Measurements from ENCODE around the gene ANKS6. TPM values are rescaled to one million over a fixed set of nuclear protein-coding genes. Genes with fewer than 3 reads are reported as not detected.

The ANKS6 gene
- total RNA-seq (1 to 10 TPM; 4.6 to 7.9 (median 6.1) TPM), polyA plus RNA-seq (3.6 TPM)
- long read RNA-seq, donor 1, full-length matches to known transcripts: 1 of 17 reads
- long read RNA-seq, donor 1, partial matches to known transcripts: 7 of 17 reads
- long read RNA-seq, donor 1, other reads (novel, unspliced or antisense): 9 of 17 reads
- long read RNA-seq, donor 2, full-length matches to known transcripts: 1 of 8 reads
- long read RNA-seq, donor 2, partial matches to known transcripts: 2 of 8 reads
- long read RNA-seq, donor 2, other reads (novel, unspliced or antisense): 5 of 8 reads
- long read RNA-seq, donor 3, partial matches to known transcripts: 1 of 9 reads
- long read RNA-seq, donor 3, other reads (novel, unspliced or antisense): 8 of 9 reads
- long read RNA-seq, donor 4, partial matches to known transcripts: 3 of 7 reads
- long read RNA-seq, donor 4, other reads (novel, unspliced or antisense): 4 of 7 reads

DNA sequence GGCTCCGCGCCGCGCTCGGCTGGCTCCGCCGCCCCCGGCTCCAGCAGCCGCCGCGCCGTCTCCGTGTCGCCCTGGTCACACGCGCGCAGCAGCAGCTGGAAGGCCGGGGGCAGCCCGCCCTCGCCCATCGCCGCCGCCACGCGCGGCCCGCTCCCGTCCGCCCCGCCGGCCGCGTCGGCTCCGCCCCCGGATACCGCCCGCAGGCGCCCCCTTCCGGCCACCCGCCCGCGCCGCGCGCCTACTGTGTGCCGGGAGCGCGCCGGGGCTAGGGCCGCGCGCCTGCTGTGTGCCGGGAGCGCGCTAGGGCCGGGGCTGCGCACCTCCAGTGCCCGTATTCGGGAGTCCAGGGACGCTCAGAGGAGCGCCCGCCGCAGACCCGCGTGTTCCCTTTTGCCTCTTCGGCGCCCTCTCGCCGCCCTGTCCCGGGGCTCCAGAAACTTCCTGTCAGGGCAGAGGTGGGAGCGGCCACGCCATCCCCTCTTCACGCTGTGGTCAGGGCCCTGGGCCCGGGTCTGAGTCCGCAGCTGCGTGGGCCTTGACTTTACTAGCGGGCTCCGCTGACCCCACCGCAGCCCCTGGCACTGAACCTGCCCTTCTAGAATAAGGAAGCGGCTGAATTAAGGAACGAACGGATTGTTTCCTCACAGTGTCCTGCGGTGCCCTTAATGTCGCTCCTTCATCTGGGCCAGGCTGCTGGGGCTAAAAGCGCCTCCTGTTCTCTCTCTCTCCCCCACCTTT lies at the start of gene ANKS6:
ANKS6 (minus strand) TSS at position 192 of the 738 bp plus-strand sequence; CDS start at position 128, 64 bp downstream.
- 4% methylated on average over 86 of the region's 86 CpGs for WGBS
- intact Hi-C loops (cut with DNase I): no loop called here
- peak within 1 kb of the TSS; percentile 39 for H3K27ac ChIP-seq (ENCODE audit: low read length)
- DNase-seq: peak; percentile 85 to 95 (median 94)
- peak within 1 kb of the TSS; percentile 93 for H3K4me3 ChIP-seq (ENCODE audit: low read length)
- H3K27me3 ChIP-seq (ENCODE audit: control insufficient read depth, insufficient read depth): no peaks in the 10 kb centered on the region
- no peaks in the 10 kb centered on the region for H3K9me3 ChIP-seq (ENCODE audit: control insufficient read depth, low read length)
- peak; percentile 95 for ATAC-seq
- H3K4me1 ChIP-seq (ENCODE audit: control insufficient read depth, insufficient read depth, low read length): peaks cover 3% of the 10 kb centered on the region

DNA sequence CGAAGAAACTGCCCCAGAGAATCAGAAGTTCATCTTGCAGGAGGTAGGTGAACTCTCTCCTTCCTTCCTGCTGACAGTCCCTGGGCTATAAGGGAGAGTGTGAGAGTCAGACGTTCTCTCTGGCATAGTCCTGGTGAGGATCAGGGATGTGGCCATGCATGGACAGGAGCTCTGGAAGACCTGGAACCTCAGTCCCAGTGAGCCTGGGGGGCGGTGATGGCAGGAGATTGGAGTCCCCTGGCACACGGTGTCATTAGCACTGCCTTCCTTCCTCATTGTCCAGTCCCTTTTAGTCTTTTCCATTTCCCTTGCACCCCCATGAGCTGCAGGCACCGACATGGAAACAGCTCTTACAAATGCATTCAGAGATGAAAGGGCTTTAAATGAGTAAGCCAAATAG lies 49.7 kb upstream of the ANKS6 start:
- intact Hi-C loops (cut with DNase I): loop anchor here in 2 of 4 donors (5.0 kb wide), 1 partner anchor 296 kb away; no protein-coding TSS in a partner anchor
- Histone ChIP-seq H3K27ac (ENCODE audit: low read length) (no peak overlapping the region), H3K4me3 (ENCODE audit: low read length) (no peak overlapping the region), H3K9me3 (ENCODE audit: control insufficient read depth, low read length) (no peaks in the 10 kb centered on the region), H3K27me3 (ENCODE audit: control insufficient read depth, insufficient read depth) (no peaks in the 10 kb centered on the region), H3K4me1 (ENCODE audit: control insufficient read depth, insufficient read depth, low read length) (no peaks in the 10 kb centered on the region)
- 73% methylated on average over 5 of the region's 5 CpGs for WGBS
- DNase-seq (no peak), ATAC-seq (no peak)

DNA sequence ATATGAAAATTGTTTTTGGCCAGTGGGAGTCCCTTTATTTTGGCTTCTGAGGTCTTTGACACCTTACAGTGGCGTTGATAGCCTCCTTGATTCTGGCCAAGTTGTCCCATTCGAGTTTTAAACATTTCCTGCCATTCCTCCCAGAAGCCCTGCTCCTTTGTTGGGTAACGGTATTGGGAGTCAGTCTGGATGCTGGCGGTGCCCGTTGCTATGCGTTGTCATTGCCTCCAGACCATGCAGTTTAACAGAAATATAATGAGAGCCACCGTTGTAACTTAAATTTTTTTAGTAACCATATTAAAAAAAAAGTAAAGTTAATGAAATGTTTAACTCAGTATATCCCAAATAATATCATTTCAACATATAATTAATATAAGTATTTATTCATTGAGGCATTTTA lies 46.2 kb upstream of the ANKS6 start:
- intact Hi-C loops (cut with DNase I): no loop called here
- H3K4me3 ChIP-seq (ENCODE audit: low read length): no peak overlapping the region
- 81% methylated on average over 7 of the region's 7 CpGs for WGBS

DNA sequence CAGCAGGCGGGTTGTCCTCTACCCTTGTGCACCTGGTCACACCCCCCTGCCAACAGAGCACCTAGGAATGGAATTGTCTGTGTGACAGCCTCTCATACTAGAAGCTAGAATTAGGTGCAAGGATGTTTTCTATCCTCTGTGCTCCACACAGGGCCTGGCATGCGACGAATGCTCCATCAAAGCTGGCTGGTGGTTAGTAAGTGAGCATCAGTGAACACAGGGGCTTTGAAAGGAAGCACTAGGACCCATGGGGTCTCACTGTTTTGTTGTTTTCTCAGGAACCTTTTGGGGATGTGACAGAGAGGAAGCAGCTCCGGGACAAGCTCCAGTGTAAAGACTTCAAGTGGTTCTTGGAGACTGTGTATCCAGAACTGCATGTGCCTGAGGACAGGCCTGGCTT lies 43.4 kb upstream of the ANKS6 start:
- DNase-seq (no peak), ATAC-seq (peak in 1 of 2 donors; percentile 24)
- H3K27ac ChIP-seq (ENCODE audit: low read length): no peak overlapping the region
- WGBS: 59% methylated on average over 4 of the region's 4 CpGs
- no peak overlapping the region for H3K4me3 ChIP-seq (ENCODE audit: low read length)
- intact Hi-C loops (cut with DNase I): no loop called here
- no peaks in the 10 kb centered on the region for H3K4me1 ChIP-seq (ENCODE audit: control insufficient read depth, insufficient read depth, low read length)
- H3K27me3 ChIP-seq (ENCODE audit: control insufficient read depth, insufficient read depth): no peaks in the 10 kb centered on the region
- no peaks in the 10 kb centered on the region for H3K9me3 ChIP-seq (ENCODE audit: control insufficient read depth, low read length)

More for the DNA sequence above, 46.2 kb upstream of the ANKS6 start:
- DNase-seq (no peak), ATAC-seq (no peak)
- H3K27ac ChIP-seq (ENCODE audit: low read length): no peak overlapping the region
- no peaks in the 10 kb centered on the region for H3K4me1 ChIP-seq (ENCODE audit: control insufficient read depth, insufficient read depth, low read length)
- H3K9me3 ChIP-seq (ENCODE audit: control insufficient read depth, low read length): no peaks in the 10 kb centered on the region
- H3K27me3 ChIP-seq (ENCODE audit: control insufficient read depth, insufficient read depth): no peaks in the 10 kb centered on the region

DNA sequence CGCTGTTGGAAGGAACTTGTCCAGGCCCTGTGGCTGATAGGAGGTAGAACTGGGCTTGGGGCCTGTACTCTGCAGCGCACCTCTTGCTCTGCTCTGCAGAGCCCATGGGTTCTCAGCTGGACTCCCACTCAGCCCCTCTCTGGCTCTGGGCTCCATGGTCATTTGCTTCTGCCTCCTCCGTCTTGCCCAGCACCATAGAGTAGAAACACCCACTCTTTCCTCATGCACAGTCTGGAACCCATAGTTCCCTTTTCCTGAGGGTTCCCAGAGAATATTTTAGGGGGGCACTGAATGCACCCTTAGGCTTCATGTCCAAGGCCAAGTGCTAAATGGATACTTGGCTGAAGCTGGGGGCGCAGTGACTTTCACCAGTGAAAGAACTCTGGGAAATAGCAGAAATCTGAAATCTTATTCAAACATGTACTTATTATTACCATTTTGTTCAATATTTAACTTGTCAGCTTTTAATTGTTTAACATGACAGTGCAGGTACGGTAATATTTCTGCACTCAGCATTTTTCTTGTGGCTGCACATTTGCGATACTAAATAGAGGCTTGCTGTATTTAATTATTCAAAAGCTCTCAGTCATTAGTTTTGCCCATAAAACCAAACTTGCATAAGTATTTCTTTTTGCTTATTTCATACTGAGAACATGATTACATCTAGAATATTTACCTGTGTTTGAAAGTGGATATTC lies 42.7 kb upstream of the ANKS6 start:
- DNase-seq: no peak
- Histone ChIP-seq H3K27me3 (ENCODE audit: control insufficient read depth, insufficient read depth) (no peaks in the 10 kb centered on the region), H3K4me1 (ENCODE audit: control insufficient read depth, insufficient read depth, low read length) (no peaks in the 10 kb centered on the region), H3K27ac (ENCODE audit: low read length) (no peak overlapping the region), H3K4me3 (ENCODE audit: low read length) (no peak overlapping the region), H3K9me3 (ENCODE audit: control insufficient read depth, low read length) (no peaks in the 10 kb centered on the region)
- intact Hi-C loops (cut with DNase I): no loop called here
- 97% methylated on average over 6 of the region's 6 CpGs for WGBS
- no peak for ATAC-seq

DNA sequence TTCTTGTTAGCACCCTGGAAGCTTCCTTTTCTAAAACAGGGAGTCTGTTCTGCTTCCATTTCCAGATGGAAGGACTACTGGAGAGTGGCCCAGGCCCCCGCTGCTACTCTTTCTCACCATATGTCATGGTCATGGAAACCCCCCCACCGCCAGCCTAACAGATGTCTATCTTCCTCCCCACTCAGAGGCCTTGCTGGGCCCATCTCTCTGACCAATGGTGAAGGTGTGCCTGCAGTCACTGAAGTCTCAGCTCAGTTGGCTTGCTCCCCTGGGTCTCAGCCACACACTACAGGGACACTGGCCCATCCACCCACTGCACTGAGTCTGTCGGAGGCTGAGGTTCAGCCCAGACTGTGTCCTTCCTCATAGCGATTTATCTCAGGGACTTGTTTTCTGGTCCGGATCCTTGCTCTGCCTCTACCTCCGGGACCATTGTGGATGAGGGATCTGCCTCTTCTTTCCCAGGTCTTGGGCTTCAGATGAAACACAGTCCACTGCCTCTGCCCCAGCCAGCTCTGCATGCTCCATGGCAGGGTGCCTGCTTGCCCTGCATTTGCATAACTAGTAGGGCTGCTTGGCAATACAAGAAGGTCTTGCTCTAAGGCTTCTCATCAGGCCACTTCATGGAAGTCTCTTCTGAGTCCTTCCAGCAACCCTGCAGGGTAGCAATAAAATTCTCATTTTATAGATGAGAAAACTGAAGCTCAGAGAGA lies 42.0 kb upstream of the ANKS6 start:
- 92% methylated on average over 6 of the region's 6 CpGs for WGBS
- ATAC-seq (no peak), DNase-seq (no peak)
- no peaks in the 10 kb centered on the region for H3K4me1 ChIP-seq (ENCODE audit: control insufficient read depth, insufficient read depth, low read length)
- no peaks in the 10 kb centered on the region for H3K9me3 ChIP-seq (ENCODE audit: control insufficient read depth, low read length)
- H3K4me3 ChIP-seq (ENCODE audit: low read length): no peak overlapping the region
- no peak overlapping the region for H3K27ac ChIP-seq (ENCODE audit: low read length)
- intact Hi-C loops (cut with DNase I): no loop called here
- H3K27me3 ChIP-seq (ENCODE audit: control insufficient read depth, insufficient read depth): no peaks in the 10 kb centered on the region

DNA sequence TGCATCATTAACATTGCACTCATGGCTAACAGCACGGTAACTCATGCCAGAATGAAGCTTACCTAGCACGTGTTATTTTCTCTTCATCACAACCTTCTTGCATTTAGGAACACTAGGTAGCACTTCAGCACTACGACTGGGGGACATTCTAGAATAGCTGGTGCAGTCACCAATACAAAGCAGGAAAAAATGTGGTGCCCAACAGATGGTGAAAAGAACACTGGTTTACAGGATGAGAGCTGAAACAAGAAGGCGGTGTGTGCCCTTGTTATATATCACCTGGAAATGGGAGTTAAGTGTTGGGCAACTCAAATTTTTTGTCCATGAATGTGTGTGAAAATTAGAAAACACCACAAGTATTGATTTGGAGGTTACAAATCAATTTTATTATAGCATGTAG lies 41.2 kb upstream of the ANKS6 start:
- DNase-seq (no peak), ATAC-seq (no peak)
- no peak overlapping the region for H3K4me3 ChIP-seq (ENCODE audit: low read length)
- H3K9me3 ChIP-seq (ENCODE audit: control insufficient read depth, low read length): no peaks in the 10 kb centered on the region
- intact Hi-C loops (cut with DNase I): no loop called here
- H3K27me3 ChIP-seq (ENCODE audit: control insufficient read depth, insufficient read depth): no peaks in the 10 kb centered on the region
- H3K4me1 ChIP-seq (ENCODE audit: control insufficient read depth, insufficient read depth, low read length): peaks cover 3% of the 10 kb centered on the region
- H3K27ac ChIP-seq (ENCODE audit: low read length): no peak overlapping the region
- WGBS: 94% methylated on average over 4 of the region's 4 CpGs

DNA sequence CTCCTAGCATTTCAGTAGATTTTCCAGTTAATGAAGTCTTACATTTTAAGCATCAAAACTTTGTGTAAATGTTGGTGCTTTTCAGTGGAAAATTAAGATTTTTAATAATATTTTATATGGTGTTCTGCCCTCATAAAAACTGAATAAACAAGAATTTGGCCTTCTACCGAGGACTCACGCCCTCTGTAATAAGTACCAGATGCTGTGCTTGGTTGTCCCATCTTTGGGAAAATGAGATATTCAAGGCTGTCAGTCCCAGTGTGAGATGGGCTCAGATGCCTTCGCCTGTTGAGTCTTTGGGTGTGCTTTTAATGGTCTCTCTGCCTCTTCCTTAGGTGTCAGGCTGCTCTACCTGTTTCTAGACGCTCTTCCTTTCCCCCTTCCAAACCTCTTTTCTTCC lies 39.9 kb upstream of the ANKS6 start:
- intact Hi-C loops (cut with DNase I): no loop called here
- no peaks in the 10 kb centered on the region for H3K27me3 ChIP-seq (ENCODE audit: control insufficient read depth, insufficient read depth)
- no peaks in the 10 kb centered on the region for H3K9me3 ChIP-seq (ENCODE audit: control insufficient read depth, low read length)
- DNase-seq (no peak), ATAC-seq (no peak)
- H3K4me3 ChIP-seq (ENCODE audit: low read length): no peak overlapping the region
- 89% methylated on average over 4 of the region's 4 CpGs for WGBS
- no peak overlapping the region for H3K27ac ChIP-seq (ENCODE audit: low read length)
- H3K4me1 ChIP-seq (ENCODE audit: control insufficient read depth, insufficient read depth, low read length): peaks cover 3% of the 10 kb centered on the region

DNA sequence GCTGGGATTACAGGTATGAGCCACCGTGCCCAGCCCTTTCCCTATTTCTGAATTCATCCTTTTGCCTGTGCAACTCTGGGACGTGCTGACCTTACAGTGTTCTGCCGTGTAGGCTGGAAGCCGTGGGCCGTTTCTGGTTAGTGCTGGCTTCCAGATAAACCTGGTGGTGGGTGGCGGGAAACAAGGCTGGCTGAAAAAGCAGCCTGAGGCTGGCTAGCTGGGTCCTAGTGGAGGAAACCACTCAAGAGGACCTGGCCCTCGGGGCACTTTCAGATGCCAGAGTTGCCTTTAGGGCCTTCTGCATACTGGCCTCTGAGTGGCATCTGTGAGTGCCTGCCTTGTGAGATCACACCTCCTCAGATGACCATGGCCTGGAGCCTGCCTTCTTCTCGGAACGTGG lies 38.0 kb upstream of the ANKS6 start:
- ATAC-seq (no peak), DNase-seq (no peak)
- no peak overlapping the region for H3K4me3 ChIP-seq (ENCODE audit: low read length)
- H3K27me3 ChIP-seq (ENCODE audit: control insufficient read depth, insufficient read depth): no peaks in the 10 kb centered on the region
- no peak overlapping the region for H3K27ac ChIP-seq (ENCODE audit: low read length)
- H3K4me1 ChIP-seq (ENCODE audit: control insufficient read depth, insufficient read depth, low read length): peaks cover 3% of the 10 kb centered on the region
- H3K9me3 ChIP-seq (ENCODE audit: control insufficient read depth, low read length): no peaks in the 10 kb centered on the region
- intact Hi-C loops (cut with DNase I): no loop called here
- WGBS: 86% methylated on average over 9 of the region's 9 CpGs

DNA sequence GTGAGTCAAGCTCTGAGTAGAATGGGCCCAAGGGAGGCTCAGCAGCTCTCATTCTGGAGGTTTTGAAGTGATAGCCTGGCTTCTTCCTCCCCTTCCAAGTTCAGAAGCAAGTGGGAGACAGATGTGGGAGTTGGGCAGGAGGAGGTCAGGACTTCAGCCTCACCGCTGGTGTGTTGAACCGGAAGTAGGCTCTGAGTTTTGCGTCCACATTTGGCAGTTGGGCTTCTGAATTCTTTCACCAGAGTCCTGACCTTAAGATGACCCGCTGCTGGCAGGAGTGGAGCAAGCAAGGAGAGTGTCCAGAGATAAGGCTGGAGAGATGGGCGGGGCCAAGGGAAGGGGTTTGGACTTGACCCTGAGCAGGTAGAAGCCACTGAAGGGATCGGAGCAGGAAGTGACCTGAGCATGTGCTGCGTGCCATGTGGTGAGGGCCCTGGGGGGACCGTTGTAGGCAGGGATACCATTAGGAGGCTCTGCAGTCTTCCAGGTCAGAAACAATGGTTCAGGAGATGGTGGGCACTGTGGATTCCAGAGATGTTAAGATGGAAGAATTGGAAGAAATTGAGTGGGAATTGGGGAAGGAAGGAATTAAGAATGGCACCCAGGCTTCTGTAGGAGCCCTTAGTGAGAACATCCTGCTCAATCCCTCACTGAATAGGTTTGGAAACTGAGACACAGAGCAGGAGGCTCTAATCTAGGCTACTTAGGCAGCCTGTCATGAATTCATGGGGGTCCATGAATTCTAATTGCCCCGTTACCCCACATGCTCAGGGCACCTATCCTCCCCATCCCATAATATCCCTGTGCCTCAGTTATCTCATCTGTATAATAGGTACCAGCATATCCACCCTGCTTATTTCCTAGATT lies 37.0 kb upstream of the ANKS6 start:
- peak; percentile 44 to 82 for ATAC-seq
- intact Hi-C loops (cut with DNase I): no loop called here
- peak in 2 of 3 donors; percentile 65 to 68 for DNase-seq

More for the DNA sequence above, 37.0 kb upstream of the ANKS6 start:
- H3K27me3 ChIP-seq (ENCODE audit: control insufficient read depth, insufficient read depth): no peaks in the 10 kb centered on the region
- H3K4me1 ChIP-seq (ENCODE audit: control insufficient read depth, insufficient read depth, low read length): peaks cover 3% of the 10 kb centered on the region
- no peaks in the 10 kb centered on the region for H3K9me3 ChIP-seq (ENCODE audit: control insufficient read depth, low read length)
- no peak overlapping the region for H3K27ac ChIP-seq (ENCODE audit: low read length)
- H3K4me3 ChIP-seq (ENCODE audit: low read length): no peak overlapping the region
- 57% methylated on average over 9 of the region's 9 CpGs for WGBS
